HL-60 (cell line): ENCODE data around the gene RTKN.

ENCODE experiments used
- DNase-seq, 2 experiments: peaks; one replicate each; pipeline ENCODE4 v3.0.0-alpha.2; 2010 to 2020; ENCODE audit warnings: low read depth in 1 of 2, low spot score in 1 of 2
- H3K27ac ChIP-seq: fragments of 250-450 bp; sonication (Bioruptor Pico); replicated peaks from 2 replicates; pipeline ENCODE4 v1.5.1; 2020; ENCODE audit warnings: mild to moderate bottlenecking, moderate library complexity
- H3K27me3 ChIP-seq: fragments of 250-450 bp; sonication (Bioruptor Pico); 2 replicates; pipeline ENCODE4 v1.5.1; 2021; ENCODE audit warnings: mild to moderate bottlenecking, moderate library complexity; ENCODE audit not compliant: insufficient read depth, poor library complexity, severe bottlenecking
- H3K4me3 ChIP-seq: replicated peaks from 2 replicates; pipeline ENCODE4 v1.5.1; 2011; ENCODE audit warnings: mild to moderate bottlenecking, control low read depth, low read length; ENCODE audit not compliant: insufficient read depth
- CTCF ChIP-seq: IDR thresholded peaks from one replicate; pipeline ENCODE4 v1.5.1; 2011; ENCODE audit warnings: low read length, control low read depth, inconsistent platforms; ENCODE audit not compliant: insufficient read depth
- GABPA ChIP-seq: IDR thresholded peaks from 2 replicates; pipeline ENCODE4 v1.6.1; 2012; ENCODE audit warnings: low read depth
- POLR2AphosphoS5 ChIP-seq: IDR thresholded peaks from 2 replicates; pipeline ENCODE4 v1.6.1; 2012; ENCODE audit warnings: low read depth
- REST ChIP-seq: IDR thresholded peaks from 2 replicates; pipeline ENCODE4 v1.6.1; 2012; ENCODE audit warnings: low read depth; ENCODE audit not compliant: insufficient replicate concordance
- SPI1 ChIP-seq: IDR thresholded peaks from 2 replicates; pipeline ENCODE4 v1.6.1; 2012; ENCODE audit warnings: low read depth, mild to moderate bottlenecking, borderline replicate concordance

RTKN gene

GRCh38 chr2:74458132-74458937, 16.6 kb upstream of the RTKN start, which contains the start of gene WBP1:
Gene WBP1 (plus strand): TSS chr2:74458438. CDS start chr2:74458603, 165 bp downstream.
- DNase-seq = peak; percentile 99 to 100
- peak within 1 kb of the TSS; percentile 84 for H3K27ac ChIP-seq
- H3K4me3 ChIP-seq = peak within 1 kb of the TSS; percentile 72
- H3K27me3 ChIP-seq = no peaks in the 10 kb centered on the region
- TF ChIP-seq POLR2AphosphoS5 (peak; percentile 86), REST (no peak)

- H3K27me3 ChIP-seq = no peaks in the 10 kb centered on the region
- TF ChIP-seq GABPA = peak; percentile 64
- no peak for TF ChIP-seq CTCF
- peak overlapping the region; percentile 84 for H3K27ac ChIP-seq
- H3K4me3 ChIP-seq = peak overlapping the region; percentile 68
- peak in 1 of 2 experiments; percentile 62 for DNase-seq
Observed at GRCh38 chr2:74457549-74458131, 15.9 kb upstream of the RTKN start.

- Histone ChIP-seq H3K27ac (peak overlapping the region; percentile 84), H3K4me3 (peak overlapping the region; percentile 68), H3K27me3 (no peaks in the 10 kb centered on the region)
- peak in 1 of 2 experiments; percentile 34 for DNase-seq
- no peak for TF ChIP-seq GABPA
Observed at GRCh38 chr2:74457129-74457548, 15.4 kb upstream of the RTKN start.

- peak; percentile 98 for DNase-seq
- peak within 1 kb of the TSS; percentile 66 for H3K27ac ChIP-seq
- no peaks in the 10 kb centered on the region for H3K27me3 ChIP-seq
- TF ChIP-seq GABPA = peak; percentile 99
- TF ChIP-seq CTCF = no peak
- TF ChIP-seq REST = peak; percentile 69
- no peak; the same call in 1 of the 2 replicates for TF ChIP-seq SPI1
- TF ChIP-seq POLR2AphosphoS5 = peak; percentile 71
- H3K4me3 ChIP-seq = peak within 1 kb of the TSS; percentile 76
Observed at GRCh38 chr2:74454654-74455511, 13.1 kb upstream of the RTKN start, which contains the start of gene INO80B. Gene INO80B (plus strand): TSS chr2:74455087. CDS start chr2:74455117, 30 bp downstream.
